SU-DHL-6 (cell line): Measurements from ENCODE around the gene NFIB.

Source experiments
- H2AFZ ChIP-seq: fragments of 200-600 bp; sonication (generic); 2 replicates; pipeline ENCODE4 v1.6.1; 2014; ENCODE audit warnings: low read depth, mild to moderate bottlenecking, moderate library complexity, mixed read lengths, antibody characterized with exemption, low read length; ENCODE audit not compliant: severe bottlenecking
- H3F3A ChIP-seq: fragments of 200-600 bp; shearing (Covaris generic); 2 replicates; pipeline ENCODE4 v1.6.0; 2016; ENCODE audit warnings: antibody characterized with exemption, mild to moderate bottlenecking; ENCODE audit not compliant: insufficient read depth
- H3K27ac ChIP-seq: fragments of 200-600 bp; sonication (generic); 2 replicates; pipeline ENCODE4 v1.5.1; 2016; ENCODE audit warnings: low read depth, mild to moderate bottlenecking, low read length, moderate library complexity, mixed read lengths
- H3K27me3 ChIP-seq: fragments of 200-600 bp; sonication (generic), shearing (Covaris generic); 2 replicates; pipeline ENCODE4 v1.6.0; 2014; ENCODE audit warnings: mild to moderate bottlenecking, low read length
- H3K36me3 ChIP-seq: fragments of 200-600 bp; sonication (generic); 2 replicates; pipeline ENCODE4 v1.6.1; 2014; ENCODE audit warnings: mild to moderate bottlenecking, low read length, mixed read lengths
- H3K4me2 ChIP-seq: fragments of 300-600, 200-600 bp; shearing (Covaris generic), sonication (generic); 2 replicates; pipeline ENCODE4 v1.6.0; 2014; ENCODE audit warnings: low read length, low read depth, mild to moderate bottlenecking; ENCODE audit not compliant: poor library complexity, severe bottlenecking
- H3K4me3 ChIP-seq: fragments of 200-600 bp; sonication (generic); 2 replicates; pipeline ENCODE4 v1.5.1; 2014; ENCODE audit warnings: antibody characterized with exemption, low read length, mild to moderate bottlenecking, mixed read lengths; ENCODE audit not compliant: insufficient read depth, poor library complexity, severe bottlenecking
- H3K79me2 ChIP-seq: fragments of 200-600 bp; sonication (generic); 2 replicates; pipeline ENCODE4 v1.6.1; 2014; ENCODE audit warnings: mild to moderate bottlenecking, low read length, moderate library complexity; ENCODE audit not compliant: insufficient read depth
- H3K9ac ChIP-seq: fragments of 200-600 bp; sonication (generic); 2 replicates; pipeline ENCODE4 v1.7.0; 2014; ENCODE audit warnings: mild to moderate bottlenecking, low read length
- H3K9me2 ChIP-seq: fragments of 200-600 bp; sonication (generic); replicated peaks from 2 replicates; pipeline ENCODE4 v1.6.1; 2014; ENCODE audit warnings: low read length; ENCODE audit not compliant: insufficient read depth
- H3K9me3 ChIP-seq: fragments of 200-600 bp; sonication (generic); 2 replicates; pipeline ENCODE4 v1.6.1; 2014; ENCODE audit warnings: low read length, mixed read lengths; ENCODE audit not compliant: insufficient read depth
- H4K20me1 ChIP-seq: fragments of 200-600 bp; sonication (generic); 2 replicates; pipeline ENCODE4 v1.6.1; 2014; ENCODE audit warnings: low read depth, mild to moderate bottlenecking, antibody characterized with exemption, low read length, moderate library complexity, mixed read lengths
- CTCF ChIP-seq: fragments of 200-600 bp; sonication (generic); IDR thresholded peaks from one replicate; pipeline ENCODE4 v1.5.1; 2017; ENCODE audit warnings: antibody characterized with exemption, mild to moderate bottlenecking, low read length, moderate library complexity; ENCODE audit not compliant: insufficient read depth, poor library complexity, severe bottlenecking
- EZH2phosphoT487 ChIP-seq: fragments of 200-600 bp; sonication (generic), shearing (Covaris generic); conservative IDR thresholded peaks from 2 replicates; pipeline ENCODE4 v1.6.1; 2018; ENCODE audit warnings: mild to moderate bottlenecking, antibody characterized with exemption, low read length, moderate library complexity, mixed read lengths

NFIB gene

GRCh38 chr9:14346811-14347405 lies 33.0 kb upstream of the NFIB start:
- H3K36me3 ChIP-seq = no peaks in the 10 kb centered on the region
- H2AFZ ChIP-seq = no peak overlapping the region
- no peak overlapping the region for H3K4me3 ChIP-seq
- H3K9me2 ChIP-seq = no peaks in the 10 kb centered on the region
- no peaks in the 10 kb centered on the region for H3K9me3 ChIP-seq
- H3K79me2 ChIP-seq = no peaks in the 10 kb centered on the region
- TF ChIP-seq CTCF = no peak
- no peak for TF ChIP-seq EZH2phosphoT487
- no peaks in the 10 kb centered on the region for H4K20me1 ChIP-seq
- no peak overlapping the region for H3K9ac ChIP-seq
- no peaks in the 10 kb centered on the region for H3K27me3 ChIP-seq
- no peak overlapping the region for H3K27ac ChIP-seq
- H3K4me2 ChIP-seq = no peak overlapping the region
- H3F3A ChIP-seq = no peaks in the 10 kb centered on the region

GRCh38 chr9:14346231-14346791 lies 32.4 kb upstream of the NFIB start:
- H3K9me3 ChIP-seq = no peaks in the 10 kb centered on the region
- H3K9me2 ChIP-seq = no peaks in the 10 kb centered on the region
- H3F3A ChIP-seq = no peaks in the 10 kb centered on the region
- no peak overlapping the region for H3K4me3 ChIP-seq
- no peak overlapping the region for H3K27ac ChIP-seq
- H3K4me2 ChIP-seq = no peak overlapping the region
- H3K27me3 ChIP-seq = 0 out of 2 replicates have a peak, but pooled peaks cover under 1% of the 10 kb centered on the region
- H4K20me1 ChIP-seq = no peaks in the 10 kb centered on the region
- H3K9ac ChIP-seq = no peak overlapping the region
- H2AFZ ChIP-seq = no peak overlapping the region
- H3K79me2 ChIP-seq = no peaks in the 10 kb centered on the region
- TF ChIP-seq EZH2phosphoT487 (no peak), CTCF (no peak)
- no peaks in the 10 kb centered on the region for H3K36me3 ChIP-seq

- TF ChIP-seq CTCF (no peak), EZH2phosphoT487 (no peak)
- H3K4me3 ChIP-seq = no peak overlapping the region
- H3K79me2 ChIP-seq = no peaks in the 10 kb centered on the region
- H3K9ac ChIP-seq = no peak overlapping the region
- H3K27me3 ChIP-seq = 0 out of 2 replicates have a peak, but pooled peaks cover 4% of the 10 kb centered on the region
- no peak overlapping the region for H3K27ac ChIP-seq
- H4K20me1 ChIP-seq = no peaks in the 10 kb centered on the region
- no peaks in the 10 kb centered on the region for H3F3A ChIP-seq
- H2AFZ ChIP-seq = no peak overlapping the region
- H3K9me3 ChIP-seq = no peaks in the 10 kb centered on the region
- no peaks in the 10 kb centered on the region for H3K9me2 ChIP-seq
- no peak overlapping the region for H3K4me2 ChIP-seq
- H3K36me3 ChIP-seq = no peaks in the 10 kb centered on the region
These were observed 31.7 kb upstream of the NFIB start for GRCh38 chr9:14345354-14346230.
